Vagina (tissue), 2 donors: Measurements from ENCODE around the gene EPHA7. TPM values are rescaled to one million over a fixed set of nuclear protein-coding genes. Genes with fewer than 3 reads are reported as not detected.

ENCODE experiments used
- DNase-seq, 2 donors: peaks; one replicate each; pipeline ENCODE4 v3.0.0-alpha.2; 2017; ENCODE audit errors: extremely low spot score in 2 of 2
- H3K27ac ChIP-seq: fragments of 200-600 bp; sonication (generic); one replicate; pipeline ENCODE4 v1.5.1; 2019
- H3K27me3 ChIP-seq: fragments of 200-600 bp; sonication (generic); one replicate; pipeline ENCODE4 v1.5.1; 2019
- H3K36me3 ChIP-seq, 2 donors: fragments of 200-600 bp; sonication (generic); one replicate each; pipeline ENCODE4 v1.5.1; 2017 to 2019
- H3K4me1 ChIP-seq: fragments of 200-600 bp; sonication (generic); one replicate; pipeline ENCODE4 v1.5.1; 2019
- H3K4me3 ChIP-seq, 2 donors: fragments of 200-600 bp; sonication (generic); 1 replicate in 1 of 2; 2 replicates in 1 of 2; pipeline ENCODE4 v1.5.1; 2016 to 2019
- H3K9me3 ChIP-seq: fragments of 200-600 bp; sonication (generic); one replicate; pipeline ENCODE4 v1.5.1; 2019
- POLR2A ChIP-seq, 2 donors: fragments of 450-650 bp; IDR thresholded peaks; one replicate each; pipeline ENCODE4 v1.6.1; 2017; ENCODE audit warnings: antibody characterized with exemption in 2 of 2, mild to moderate bottlenecking in 2 of 2, moderate library complexity in 2 of 2
- POLR2AphosphoS5 ChIP-seq, 2 donors: sonication (generic); formaldehyde crosslinking; IDR thresholded peaks; one replicate each; pipeline ENCODE4 v1.9.0; 2017; ENCODE audit warnings: antibody characterized with exemption in 2 of 2, mild to moderate bottlenecking in 2 of 2, low read depth in 1 of 2; ENCODE audit not compliant: insufficient read depth in 1 of 2
- intact Hi-C: fragments of 100-400 bp; cut with DNase I; formaldehyde crosslinking; loops from one replicate; pipeline ENCODE4 v1.15.1; 2023
- total RNA-seq: library from RNA; depleted of rRNA; stranded (reverse); fragments of >200 nt; gene quantifications from one replicate; pipeline ENCODE4 v1.2.3, GENCODE V29; 2016
- TF ChIP-seq, protein P1 (sequence below), 3 experiments: fragments of 450-650 bp in 2 of 3; fragments of 200-600 bp in 1 of 3; sonication (generic) in 1 of 3; IDR thresholded peaks; one replicate each; pipeline ENCODE4 v1.5.1; 2017 to 2019; ENCODE audit warnings: antibody characterized with exemption in 3 of 3, mild to moderate bottlenecking in 2 of 3, moderate library complexity in 2 of 3

Gene EPHA7
- total RNA-seq, 1 donor from 2014 or later: 2.7 TPM

DNA sequence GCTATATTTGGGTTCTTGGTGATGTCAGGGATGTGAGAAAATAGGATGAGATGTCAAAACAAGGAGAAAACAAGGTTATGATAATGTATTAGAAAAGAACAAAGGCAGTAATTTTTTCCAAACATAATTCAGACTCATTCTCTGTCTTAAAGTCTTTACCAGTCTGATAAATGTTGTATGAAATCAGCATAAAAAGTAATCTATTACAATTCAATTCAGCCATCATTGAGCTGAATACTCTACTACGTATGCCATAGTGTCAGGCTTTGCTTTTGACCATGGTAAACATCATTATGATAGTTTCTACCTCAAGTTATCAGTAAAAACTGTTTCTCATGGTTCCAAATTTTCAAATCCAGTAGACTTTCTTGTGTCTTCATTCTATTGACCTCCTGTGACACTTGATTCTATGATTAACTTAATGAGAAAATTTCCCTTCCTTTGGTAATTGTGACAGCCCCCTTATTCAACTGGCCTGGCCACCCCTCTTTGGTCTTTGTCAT, 75.0 kb downstream of the EPHA7 start:
- no peak for TF ChIP-seq POLR2AphosphoS5 (IDR thresholded peaks at IDR 0.05; ENCODE audit: insufficient read depth in 1 of 2, low read depth in 1 of 2)
- no peak for TF ChIP-seq POLR2A (IDR thresholded peaks at IDR 0.05)
- TF ChIP-seq, protein P1, sequence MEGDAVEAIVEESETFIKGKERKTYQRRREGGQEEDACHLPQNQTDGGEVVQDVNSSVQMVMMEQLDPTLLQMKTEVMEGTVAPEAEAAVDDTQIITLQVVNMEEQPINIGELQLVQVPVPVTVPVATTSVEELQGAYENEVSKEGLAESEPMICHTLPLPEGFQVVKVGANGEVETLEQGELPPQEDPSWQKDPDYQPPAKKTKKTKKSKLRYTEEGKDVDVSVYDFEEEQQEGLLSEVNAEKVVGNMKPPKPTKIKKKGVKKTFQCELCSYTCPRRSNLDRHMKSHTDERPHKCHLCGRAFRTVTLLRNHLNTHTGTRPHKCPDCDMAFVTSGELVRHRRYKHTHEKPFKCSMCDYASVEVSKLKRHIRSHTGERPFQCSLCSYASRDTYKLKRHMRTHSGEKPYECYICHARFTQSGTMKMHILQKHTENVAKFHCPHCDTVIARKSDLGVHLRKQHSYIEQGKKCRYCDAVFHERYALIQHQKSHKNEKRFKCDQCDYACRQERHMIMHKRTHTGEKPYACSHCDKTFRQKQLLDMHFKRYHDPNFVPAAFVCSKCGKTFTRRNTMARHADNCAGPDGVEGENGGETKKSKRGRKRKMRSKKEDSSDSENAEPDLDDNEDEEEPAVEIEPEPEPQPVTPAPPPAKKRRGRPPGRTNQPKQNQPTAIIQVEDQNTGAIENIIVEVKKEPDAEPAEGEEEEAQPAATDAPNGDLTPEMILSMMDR (IDR thresholded peaks at IDR 0.05): no peak
- no peak overlapping the region for H3K27ac ChIP-seq
- H3K9me3 ChIP-seq: no peaks in the 10 kb centered on the region
- H3K4me3 ChIP-seq: no peak overlapping the region
- DNase-seq: no peak
- H3K4me1 ChIP-seq: no peaks in the 10 kb centered on the region
- H3K36me3 ChIP-seq: no peaks in the 10 kb centered on the region
- H3K27me3 ChIP-seq: no peaks in the 10 kb centered on the region
- intact Hi-C loops: no loop called here

DNA sequence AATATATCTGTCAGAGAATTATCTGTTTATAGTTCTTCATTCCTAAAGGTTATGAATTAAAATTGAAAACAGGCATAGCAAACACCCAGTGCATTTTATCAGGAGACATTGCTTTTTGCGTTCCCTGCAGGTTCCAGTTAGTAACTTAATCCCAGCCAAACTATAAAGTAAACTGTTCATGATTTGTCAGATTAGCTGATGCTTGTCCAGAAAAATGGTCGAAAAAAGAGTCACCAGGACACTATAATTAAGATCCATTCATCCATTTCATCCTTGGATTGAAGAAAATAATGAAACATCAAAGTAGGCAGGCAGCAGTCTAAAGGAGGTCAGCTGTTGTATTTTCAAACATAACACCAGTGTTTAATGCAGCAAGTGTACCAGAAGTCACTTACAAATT, 75.9 kb downstream of the EPHA7 start:
- intact Hi-C loops: no loop called here
- no peaks in the 10 kb centered on the region for H3K36me3 ChIP-seq
- H3K4me3 ChIP-seq: no peak overlapping the region
- H3K4me1 ChIP-seq: no peaks in the 10 kb centered on the region
- DNase-seq: no peak
- H3K27ac ChIP-seq: no peak overlapping the region
- H3K27me3 ChIP-seq: no peaks in the 10 kb centered on the region
- H3K9me3 ChIP-seq: no peaks in the 10 kb centered on the region
- TF ChIP-seq, protein P1 (IDR thresholded peaks at IDR 0.05): no peak
- no peak for TF ChIP-seq POLR2A (IDR thresholded peaks at IDR 0.05)
- no peak for TF ChIP-seq POLR2AphosphoS5 (IDR thresholded peaks at IDR 0.05; ENCODE audit: insufficient read depth in 1 of 2, low read depth in 1 of 2)

DNA sequence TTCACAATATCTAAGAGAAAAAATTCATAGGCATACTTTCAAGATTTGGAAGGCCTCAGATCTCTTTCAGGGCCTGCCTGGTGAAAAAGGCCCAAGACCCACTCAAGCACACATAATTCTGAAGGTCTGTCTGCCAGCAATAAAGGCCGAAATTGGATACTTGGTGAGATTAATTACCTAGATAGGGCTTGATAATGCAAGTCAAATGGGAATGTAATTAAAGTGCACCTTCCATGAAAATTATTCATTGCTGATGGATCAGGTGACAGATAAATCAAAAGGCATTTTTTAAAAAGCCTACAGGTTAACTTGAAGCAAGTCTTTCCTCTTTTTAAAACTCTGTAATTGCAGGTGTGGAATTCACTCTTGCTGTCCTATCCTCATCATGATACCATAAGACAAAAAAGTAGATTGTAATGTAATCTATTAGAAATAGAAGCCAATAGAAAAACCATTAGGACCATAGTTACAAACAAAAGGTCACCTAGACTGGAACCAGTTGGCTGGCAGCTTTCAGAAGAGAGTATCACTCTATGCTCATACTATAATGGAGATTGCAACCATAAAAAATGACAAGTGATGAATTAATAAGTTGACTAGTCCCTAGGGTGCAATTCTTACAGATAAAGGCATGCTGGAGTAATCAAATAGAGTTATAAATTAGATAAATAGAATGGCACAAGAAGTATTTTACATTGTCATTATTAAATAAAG, 77.3 kb downstream of the EPHA7 start:
- Histone ChIP-seq H3K4me3 (no peak overlapping the region), H3K27ac (no peak overlapping the region), H3K36me3 (no peaks in the 10 kb centered on the region), H3K27me3 (no peaks in the 10 kb centered on the region), H3K9me3 (no peaks in the 10 kb centered on the region), H3K4me1 (no peaks in the 10 kb centered on the region)
- TF ChIP-seq, protein P1 (IDR thresholded peaks at IDR 0.05): no peak
- no peak for TF ChIP-seq POLR2AphosphoS5 (IDR thresholded peaks at IDR 0.05; ENCODE audit: insufficient read depth in 1 of 2, low read depth in 1 of 2)
- no peak for TF ChIP-seq POLR2A (IDR thresholded peaks at IDR 0.05)
- no peak for DNase-seq
- intact Hi-C loops: no loop called here

DNA sequence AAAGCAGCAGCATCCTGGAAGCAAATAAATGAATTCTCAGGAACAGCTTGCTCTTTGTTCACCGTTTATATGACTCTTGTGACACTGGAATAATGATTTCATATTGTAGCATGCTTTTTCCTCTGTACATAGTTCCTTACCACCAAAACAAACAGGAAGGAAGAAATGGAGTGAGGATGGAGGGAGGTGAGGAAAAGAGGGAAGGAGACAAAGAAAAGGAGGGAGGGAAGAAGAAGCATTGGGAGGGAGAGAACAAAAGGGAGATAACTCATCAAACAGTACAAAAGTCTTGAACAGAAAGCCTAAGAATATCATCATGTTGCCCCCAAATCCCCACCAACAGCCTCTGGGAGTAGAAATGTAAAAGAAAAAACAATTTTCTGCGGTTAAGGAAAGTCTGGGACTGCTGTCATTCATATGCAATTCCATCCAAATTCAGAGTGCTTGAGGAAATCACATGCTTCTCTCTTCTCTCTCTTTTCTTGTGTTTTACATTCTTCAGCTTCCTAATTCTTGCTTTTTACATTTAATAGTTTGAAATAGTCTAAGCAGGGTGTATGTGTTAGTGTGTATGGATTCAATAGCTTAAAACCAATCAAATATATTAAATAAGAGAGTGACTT, 81.5 kb downstream of the EPHA7 start:
- Histone ChIP-seq H3K36me3 (no peaks in the 10 kb centered on the region), H3K4me3 (no peak overlapping the region), H3K4me1 (no peaks in the 10 kb centered on the region), H3K9me3 (no peaks in the 10 kb centered on the region), H3K27me3 (no peaks in the 10 kb centered on the region), H3K27ac (no peak overlapping the region)
- TF ChIP-seq POLR2A (IDR thresholded peaks at IDR 0.05) (no peak), POLR2AphosphoS5 (IDR thresholded peaks at IDR 0.05; ENCODE audit: insufficient read depth in 1 of 2, low read depth in 1 of 2) (no peak)
- TF ChIP-seq, protein P1 (IDR thresholded peaks at IDR 0.05): no peak
- DNase-seq: no peak
- intact Hi-C loops: no loop called here

DNA sequence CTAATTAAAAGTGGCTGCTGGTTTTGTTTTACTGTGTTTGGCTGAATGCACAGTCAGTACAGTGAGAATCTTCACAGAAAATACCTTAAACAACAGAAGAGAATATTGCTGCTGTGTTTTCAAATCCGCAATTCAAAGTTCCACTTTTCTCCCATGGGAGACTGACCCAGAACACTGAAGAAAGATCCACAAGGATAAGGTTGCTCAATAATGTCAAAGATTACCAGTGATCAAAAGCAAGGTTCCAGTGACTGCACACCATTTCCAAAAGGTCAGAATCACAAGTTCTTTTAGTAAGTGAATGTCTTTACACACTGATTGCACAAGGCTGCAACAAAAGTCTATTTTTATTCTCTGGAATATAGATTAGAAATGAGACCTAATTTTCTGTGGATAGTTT, 82.3 kb downstream of the EPHA7 start:
- Histone ChIP-seq H3K4me1 (no peaks in the 10 kb centered on the region), H3K36me3 (no peaks in the 10 kb centered on the region), H3K9me3 (no peaks in the 10 kb centered on the region), H3K27ac (no peak overlapping the region), H3K27me3 (no peaks in the 10 kb centered on the region), H3K4me3 (no peak overlapping the region)
- intact Hi-C loops: no loop called here
- TF ChIP-seq, protein P1 (IDR thresholded peaks at IDR 0.05): no peak
- no peak for TF ChIP-seq POLR2AphosphoS5 (IDR thresholded peaks at IDR 0.05; ENCODE audit: insufficient read depth in 1 of 2, low read depth in 1 of 2)
- no peak for DNase-seq
